ENCODE data around the gene LMTK2.
"Not testable (repeated sequence)": the region's sequence is repeated elsewhere in the genome, so short reads cannot be mapped to it uniquely, and the experiment has no call there.

LMTK2 gene

DNA sequence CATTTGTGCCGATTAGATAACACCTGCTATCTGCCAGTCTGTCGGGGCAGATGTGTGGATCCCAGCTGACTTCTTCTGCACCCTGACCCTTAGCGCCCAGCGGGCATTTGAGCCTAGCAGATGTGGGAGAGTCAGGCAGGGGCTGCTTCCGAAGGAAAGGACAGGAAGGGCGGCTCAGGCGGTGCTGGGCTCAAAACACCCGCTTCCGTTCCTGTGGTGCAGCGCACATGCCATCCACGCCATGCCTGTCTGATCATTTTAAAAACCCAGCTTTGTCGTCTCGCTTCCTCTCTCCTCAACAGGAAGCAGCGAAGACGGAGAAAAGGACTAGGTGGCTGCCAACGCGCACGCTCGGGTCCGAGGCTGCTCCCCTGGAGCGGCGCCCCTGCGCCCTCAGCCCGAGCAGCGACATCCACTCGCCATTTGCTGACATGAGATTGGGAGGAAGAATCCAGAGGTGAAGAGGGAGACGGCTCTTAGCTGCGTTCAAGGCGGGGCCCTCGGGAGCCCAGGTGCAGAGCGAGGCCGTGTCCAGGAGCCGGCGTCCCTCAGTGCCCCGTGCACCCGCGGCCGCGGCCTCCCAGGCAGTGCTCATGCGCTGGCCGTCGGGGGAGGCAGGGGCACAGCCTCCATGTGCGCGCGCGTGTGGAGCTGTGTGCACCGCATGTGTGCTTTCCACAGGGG lies 98.6 kb downstream of the LMTK2 start:
- DNase-seq: no peak

DNA sequence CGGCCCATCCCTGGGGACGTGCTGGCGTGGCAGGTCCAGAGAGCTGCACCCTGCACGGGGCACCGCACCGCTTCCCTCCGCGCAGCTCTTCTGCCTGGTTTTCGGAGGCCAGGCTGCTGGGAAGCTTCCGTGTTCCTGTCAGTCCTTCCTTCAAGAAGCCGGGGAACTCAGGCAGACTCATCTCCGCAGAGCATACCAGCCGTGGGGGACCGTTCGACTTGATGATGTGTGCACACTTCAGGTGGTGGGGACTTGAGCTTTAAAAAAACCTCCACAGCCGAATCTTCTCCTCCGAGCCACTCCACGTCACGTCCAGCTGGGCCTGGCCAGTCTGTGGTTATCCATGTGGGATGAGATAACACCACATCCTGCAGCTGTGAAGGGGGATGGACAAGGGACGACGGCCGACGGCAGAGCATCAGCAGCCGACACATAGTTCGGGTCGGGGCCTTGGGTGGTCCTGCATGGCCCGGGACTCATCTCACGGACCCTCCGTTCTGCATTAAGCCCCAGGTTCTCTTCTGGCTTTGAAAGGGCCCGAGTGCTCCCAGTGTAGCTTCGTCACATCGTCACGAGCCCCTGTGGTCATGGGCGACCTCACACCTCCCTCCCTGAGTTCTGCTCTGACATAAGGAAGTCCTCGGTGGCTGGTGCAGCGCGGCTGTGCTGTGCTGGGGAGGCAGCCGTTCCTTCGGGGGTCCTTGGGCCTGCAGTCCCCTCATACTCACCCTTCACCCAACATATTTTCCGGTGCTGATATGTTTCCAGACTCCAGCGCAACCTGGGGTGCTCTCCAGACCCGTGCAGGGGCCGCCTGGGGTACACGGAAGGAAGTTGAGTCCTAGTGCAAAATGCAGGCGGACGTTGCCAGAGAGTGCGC lies 100.0 kb downstream of the LMTK2 start:
- DNase-seq: no peak

GRCh38 chr7:98209166-98209920 lies 102.7 kb downstream of the LMTK2 start:
- no peak for DNase-seq

DNA sequence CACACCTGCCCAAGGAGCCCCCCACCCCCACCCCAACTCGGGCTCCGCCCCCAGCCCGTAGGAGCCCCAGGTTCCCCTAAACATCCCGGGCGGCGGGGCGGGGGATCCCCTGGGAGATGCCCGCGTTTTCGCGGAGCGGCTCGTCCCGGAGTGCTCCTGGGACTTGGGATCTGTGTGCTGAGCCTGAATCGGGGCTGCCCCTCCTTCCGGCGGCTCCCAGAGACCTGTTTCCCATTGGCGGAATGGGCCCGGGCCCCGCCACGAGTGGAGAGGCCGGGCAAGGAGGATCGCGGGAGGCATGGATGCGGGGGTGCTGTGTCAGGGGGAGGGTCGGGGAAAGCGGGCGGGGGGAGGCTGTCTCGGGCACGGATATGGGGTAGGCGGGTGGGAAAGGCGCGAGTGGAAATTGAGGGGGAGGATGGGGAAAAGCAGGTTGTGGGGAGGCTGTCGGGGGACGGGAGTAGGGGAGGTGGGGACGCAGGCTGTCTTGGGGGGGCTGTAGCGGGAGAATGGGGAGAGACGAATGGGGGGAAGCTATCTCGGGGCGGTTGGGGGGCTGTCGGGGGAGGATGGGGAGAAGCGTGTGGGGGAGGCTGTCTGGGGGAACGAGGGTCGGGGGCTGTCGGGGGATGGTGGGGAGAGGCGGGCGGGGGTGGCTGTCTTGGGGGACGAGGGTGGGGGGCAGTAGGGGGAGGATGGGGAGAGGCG lies 104.0 kb downstream of the LMTK2 start:
- DNase-seq: no peak

DNA sequence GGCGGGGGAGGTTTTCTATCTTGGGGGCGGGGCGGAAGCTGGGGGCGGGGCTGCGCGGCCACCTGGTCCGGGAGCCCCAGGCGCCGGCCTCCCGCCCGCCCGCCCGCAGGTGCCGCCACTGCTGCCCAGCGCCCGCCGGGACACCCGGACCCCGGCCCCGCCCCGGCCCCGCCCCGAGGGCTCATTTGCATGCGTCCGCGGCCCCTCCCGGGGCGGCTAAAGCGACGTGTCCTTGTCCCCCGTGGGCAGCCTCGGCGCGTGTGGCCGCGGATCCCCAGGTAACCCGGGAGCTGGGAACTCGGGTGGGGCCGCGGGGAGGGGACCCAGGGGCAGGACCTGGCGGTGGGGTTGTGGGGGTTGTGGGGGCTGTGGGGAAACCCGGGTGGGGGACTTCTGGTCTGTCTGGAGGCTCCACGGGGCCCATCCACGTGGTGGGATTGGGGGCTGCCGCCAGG lies 104.6 kb downstream of the LMTK2 start, which contains the start of gene BHLHA15:
BHLHA15 (plus strand) TSS at position 219 of the 455 bp plus-strand sequence. CDS start 871 bp downstream, outside the sequence.
- no peak for DNase-seq

- no peak for DNase-seq
Measured at GRCh38 chr7:98211676-98212531, 105.2 kb downstream of the LMTK2 start.

DNA sequence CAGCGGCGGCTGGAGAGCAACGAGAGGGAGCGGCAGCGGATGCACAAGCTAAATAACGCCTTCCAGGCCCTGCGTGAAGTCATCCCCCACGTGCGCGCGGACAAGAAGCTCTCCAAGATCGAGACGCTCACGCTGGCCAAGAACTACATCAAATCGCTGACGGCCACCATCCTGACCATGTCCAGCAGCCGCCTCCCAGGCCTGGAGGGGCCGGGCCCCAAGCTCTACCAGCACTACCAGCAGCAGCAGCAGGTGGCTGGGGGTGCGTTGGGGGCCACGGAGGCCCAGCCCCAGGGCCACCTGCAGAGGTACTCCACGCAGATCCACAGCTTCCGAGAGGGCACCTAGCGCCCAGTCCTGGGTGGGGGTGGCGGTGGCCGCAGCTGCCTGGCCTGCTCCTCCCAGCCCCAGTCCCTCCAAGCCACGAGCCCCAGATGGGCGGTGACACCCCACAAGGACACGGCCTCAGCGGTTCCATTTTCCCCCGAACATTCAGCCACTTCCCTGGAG lies 105.9 kb downstream of the LMTK2 start:
- DNase-seq: no peak

GRCh38 chr7:98213296-98213887 lies 106.7 kb downstream of the LMTK2 start:
- DNase-seq: no peak

DNA sequence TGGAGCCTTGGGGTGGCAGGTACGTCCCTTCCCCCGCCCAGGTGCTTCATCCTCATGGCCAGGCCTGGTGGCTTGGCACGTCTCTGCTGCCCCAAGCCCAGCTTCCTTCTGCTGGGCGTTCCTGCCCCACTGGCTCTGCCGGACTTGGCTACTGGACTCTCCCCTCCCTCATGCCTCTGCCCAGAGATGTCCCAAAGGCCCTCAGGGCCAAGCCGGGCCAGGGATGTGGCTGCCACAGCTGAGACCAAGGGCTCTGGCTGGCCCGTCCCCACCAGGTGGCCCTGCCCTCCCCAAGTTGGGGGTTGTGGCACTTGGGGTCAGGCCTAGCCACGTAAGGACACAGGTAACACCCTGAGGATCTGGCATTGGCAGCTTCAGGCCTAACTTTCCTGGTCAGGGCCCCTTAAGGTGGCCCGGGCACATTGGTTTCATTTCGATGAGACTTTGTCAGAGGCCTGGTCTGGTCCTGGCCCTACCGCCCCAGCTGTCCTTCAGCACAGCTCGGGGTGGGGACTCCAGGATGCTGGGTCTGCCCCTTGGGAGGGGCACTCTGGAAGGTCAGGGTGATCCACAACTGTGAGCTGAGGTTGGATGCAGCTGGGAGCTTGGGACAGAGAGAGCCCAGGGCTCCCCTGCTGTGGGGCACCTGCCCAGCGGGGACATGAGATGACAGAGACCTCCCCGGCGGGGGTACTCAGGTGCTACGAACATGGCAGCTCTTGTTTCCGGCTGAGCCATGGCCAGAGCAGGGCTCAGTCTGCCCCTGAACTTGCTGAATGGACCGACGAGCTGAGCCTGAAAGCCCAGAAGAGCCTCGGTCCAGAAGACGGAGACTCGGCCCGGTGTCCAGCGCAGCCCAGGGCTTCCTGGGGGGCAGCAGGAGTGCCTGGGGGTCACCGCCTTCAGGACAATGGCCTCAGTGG lies 107.5 kb downstream of the LMTK2 start:
- DNase-seq: no peak

DNA sequence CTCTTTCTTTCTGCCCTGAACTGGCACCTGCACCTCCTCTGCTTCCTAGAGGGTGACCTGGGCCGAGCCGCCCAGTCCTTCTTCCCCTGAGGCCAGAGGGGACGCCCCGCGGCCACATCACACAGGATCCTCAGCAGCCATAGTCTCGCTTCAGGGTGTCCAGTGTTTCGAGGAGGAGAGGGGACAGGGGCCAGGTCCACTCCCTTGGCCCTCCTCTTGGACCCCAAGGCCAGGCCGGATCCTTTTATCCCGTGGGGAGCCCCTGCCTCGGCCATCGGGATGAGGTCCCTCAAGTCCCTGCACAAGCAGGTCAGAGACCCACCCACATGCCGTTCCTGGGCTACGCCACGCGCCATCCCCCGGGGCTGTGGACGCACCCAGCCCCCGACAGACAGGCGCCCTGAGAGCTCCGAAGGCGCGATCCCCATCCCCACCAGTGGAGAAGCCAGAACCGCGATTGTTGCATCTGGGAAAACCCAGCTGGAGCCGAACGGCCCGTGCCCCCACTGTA lies 108.2 kb downstream of the LMTK2 start:
- no peak for DNase-seq

- no peak for DNase-seq
Measured at GRCh38 chr7:98215561-98216495, 109.2 kb downstream of the LMTK2 start.

DNA sequence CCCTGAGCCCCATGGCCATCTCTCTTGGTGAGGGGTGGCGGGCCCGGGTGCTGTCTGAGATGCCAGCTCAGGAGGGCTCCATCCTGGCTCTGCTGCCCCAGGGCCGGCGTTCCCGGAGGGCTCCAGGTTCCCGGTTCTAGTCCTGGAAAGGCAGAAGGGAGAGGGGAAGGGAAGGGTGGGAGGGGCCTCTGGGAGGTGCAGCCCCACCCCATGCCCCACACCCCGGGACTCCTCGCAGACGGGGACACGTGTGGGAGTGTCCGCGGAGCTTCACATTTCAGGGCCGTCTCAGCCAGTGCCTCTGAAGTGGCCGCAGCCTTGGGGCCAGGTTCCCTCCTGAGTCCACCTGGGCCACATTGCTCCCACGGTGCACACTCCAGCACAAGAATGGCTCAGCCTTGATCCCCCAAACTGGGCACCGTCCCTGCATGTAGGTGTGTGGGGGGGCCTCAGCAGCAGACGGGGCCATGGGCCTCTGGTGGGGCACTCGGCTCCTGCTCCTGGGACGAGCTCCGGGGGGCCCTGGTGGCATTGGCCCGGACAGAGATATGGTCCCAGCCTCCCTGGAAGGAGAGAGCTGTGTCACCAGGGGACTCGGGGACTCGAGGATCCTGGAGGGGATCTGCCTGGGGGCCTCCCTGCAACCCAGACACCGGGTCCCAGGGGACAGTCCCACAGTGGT lies 110.4 kb downstream of the LMTK2 start:
- no peak for DNase-seq

DNA sequence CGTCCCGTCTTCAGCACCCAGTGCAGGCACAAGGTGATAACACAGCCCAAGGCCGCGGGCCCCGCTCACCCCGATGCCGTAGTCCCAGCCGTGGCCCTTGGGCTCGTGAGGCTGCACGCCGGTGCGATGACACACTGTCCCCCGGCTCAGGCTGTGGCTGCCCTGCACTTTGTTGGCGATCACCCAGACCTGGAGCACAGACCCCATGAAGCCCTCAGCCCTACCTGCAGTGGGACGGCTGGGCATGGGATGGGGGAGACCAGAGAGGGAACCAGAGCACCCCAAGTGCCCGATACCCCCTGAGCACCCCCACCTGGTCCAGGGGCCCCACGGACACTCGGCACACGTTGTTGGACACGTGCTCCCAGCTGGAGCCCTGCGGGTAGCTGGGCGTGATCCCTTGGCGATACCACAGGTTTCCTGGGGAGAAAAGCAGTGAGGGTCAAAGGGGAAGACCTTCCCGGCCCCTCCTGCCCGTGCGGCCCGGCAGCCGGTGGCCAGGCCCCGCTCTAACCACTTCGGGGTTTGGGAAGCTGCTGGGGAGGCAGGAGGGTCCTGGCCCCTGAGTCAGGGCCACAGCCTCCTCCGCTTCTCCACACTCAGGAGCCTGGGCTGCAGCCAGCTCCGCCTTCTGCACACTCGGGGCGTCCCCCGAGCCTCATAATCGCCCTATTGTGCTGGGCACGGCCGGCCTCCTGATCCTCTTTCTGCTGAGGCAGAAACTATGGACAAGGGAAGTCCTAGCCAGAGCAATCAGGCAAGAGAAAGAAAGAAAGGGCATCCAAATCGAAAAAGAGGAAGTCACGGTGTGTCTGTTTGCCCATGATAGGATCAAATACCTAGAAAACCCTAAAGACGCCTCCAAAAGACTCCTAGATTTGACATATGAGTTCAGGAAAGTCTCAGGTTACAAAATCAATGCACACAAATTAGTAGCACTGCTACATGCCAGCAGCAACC lies 111.2 kb downstream of the LMTK2 start:
- no peak for DNase-seq

DNA sequence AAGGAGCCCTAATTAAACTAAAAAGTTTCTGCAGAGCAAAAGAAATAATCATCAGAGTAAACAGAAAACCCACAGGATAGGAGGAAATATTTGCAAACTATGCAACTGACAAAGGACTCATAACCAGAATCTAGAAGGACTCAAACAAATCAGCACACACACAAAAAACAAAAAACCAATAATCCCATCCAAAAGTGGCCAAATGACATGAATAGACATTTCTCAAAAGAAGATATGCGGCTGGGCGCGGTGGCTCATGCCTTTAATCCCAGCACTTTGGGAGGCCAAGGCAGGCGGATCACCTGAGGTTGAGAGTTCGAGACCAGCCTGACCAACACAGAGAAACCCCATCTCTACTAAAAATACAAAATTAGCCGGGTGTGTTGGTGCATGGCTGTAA lies 112.7 kb downstream of the LMTK2 start:
- not testable (repeated sequence) for DNase-seq

DNA sequence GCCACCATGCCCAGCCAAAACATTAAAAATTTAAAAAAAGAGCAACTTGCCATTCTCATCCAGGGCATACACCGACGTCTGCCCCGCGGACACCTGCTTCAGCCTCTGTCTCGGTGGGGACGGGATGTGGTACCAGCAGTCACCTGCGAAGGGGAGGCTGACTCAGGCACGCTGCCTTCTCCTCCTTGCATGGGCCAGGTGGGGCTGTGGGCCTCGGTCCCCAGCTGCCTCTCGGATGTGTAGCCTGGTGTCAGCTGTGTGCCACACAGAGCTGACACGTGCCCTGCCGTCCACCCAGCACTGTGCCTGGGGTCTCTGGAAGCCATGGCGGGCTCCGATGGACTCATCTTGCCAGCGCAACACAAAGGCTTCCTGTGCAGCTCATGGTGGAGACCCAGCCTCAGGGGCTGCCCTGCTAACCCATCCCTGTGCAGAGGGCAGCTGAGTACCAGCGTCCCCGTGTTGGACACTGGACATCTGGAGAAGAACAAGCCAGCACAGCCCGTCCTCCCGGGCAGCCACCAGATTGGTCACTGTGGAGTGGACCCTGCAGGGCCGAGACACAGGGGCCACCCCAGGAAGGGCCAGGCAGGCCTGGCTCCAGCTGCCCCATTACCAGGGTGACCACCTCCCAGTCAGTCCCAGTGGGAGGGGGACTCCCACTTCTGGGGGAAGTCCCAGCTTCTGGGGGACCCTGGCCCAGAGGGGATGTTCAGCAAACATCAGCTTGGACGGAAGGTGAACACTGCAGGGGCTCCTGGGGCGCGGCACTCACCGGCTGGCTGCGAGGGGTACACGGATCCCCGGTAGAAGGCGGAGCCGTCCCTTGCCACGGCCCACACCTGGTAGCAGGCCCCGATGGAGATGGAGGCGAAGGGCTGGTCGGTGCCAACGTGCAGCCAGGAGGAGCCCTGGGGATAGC lies 115.2 kb downstream of the LMTK2 start:
- DNase-seq: no peak
